Stimulated activated CD4-positive, alpha-beta T cell treated with anti-CD3 and anti-CD28 coated beads, Interleukin-1b, Interleukin-23, amount 100 ng/mL, for 24 hours (primary cell): ENCODE results near the gene TRAPPC3L.

Experiments used
- DNase-seq, 4 experiments: peaks; one replicate each; pipeline ENCODE4 v3.0.0-alpha.2; 2020; ENCODE audit warnings: low read depth in 4 of 4, low spot score in 1 of 4

TRAPPC3L gene

DNA sequence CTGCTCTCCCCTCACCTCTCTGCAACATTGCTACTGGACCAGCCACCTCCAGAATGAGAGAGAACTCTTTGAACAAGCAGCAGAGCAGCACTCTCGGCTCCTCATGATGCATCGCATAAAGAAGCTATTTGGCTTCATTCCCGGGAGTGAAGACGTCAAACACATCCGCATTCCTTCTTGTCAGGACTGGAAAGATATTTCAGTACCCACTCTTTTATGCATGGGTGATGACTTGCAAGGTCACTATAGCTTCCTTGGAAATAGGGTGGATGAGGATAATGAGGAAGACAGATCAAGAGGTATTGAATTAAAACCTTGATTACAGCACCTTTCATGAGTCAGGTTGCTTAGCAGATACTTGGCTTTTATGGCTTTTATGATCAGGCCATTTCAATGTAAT lies 12.4 kb upstream of the TRAPPC3L start:
- no peak for DNase-seq

DNA sequence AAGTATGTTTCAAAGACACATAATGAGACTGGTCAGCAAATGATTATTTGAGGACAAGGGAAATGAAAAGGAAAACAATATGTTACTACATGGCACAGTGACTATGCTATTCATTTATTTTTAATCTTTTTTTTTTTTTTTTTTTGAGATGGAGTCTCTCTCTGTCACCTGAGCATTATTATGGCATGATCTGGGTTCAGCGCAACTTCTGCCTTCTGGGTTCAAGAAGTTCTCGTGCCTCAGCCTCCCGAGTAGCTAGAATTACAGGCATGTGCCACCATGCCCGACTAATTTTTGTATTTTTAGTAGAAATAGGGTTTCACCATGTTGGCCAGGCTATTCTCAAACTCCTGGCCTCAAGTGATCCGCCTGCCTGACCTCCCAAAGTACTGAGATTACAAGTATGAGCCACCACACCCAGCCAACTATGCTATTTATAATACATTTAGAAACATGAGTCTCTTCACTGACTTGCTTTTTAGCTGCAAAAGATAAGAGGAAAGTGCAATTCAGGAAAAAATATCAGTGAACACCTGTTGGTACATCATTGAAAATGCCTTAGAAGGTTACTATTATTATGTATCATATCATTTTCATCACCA lies 11.4 kb upstream of the TRAPPC3L start:
- DNase-seq: no peak

DNA sequence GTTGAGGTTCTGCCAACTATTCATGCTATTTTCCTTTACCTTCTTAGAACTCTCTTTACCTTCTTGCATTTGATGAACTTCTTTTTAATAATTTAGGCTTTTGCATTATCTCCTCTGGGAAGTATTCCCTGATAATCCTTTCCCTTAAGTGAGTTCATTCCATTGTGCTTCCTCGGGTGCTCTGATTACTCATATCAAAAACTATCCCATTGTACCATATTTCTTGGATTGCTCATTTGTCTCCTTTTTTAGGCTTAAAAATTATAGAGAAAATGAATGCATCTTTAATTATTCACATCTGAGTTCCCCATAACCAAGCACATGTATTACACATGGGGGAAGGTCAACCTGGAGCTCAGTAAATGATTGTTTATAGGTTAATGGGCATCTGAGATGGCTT lies 10.6 kb upstream of the TRAPPC3L start:
- DNase-seq: no peak

GRCh38 chr6:116553451-116553850 lies 8.0 kb upstream of the TRAPPC3L start, which contains the start of gene CALHM4:
Gene CALHM4, plus strand, starts transcription at chr6:116553751. Its CDS starts 43 bp downstream, at chr6:116553794.
- no peak for DNase-seq

GRCh38 chr6:116550796-116551195 lies 5.3 kb upstream of the TRAPPC3L start:
- DNase-seq: no peak

- no peak for DNase-seq
Measured at GRCh38 chr6:116547358-116547757, 1.9 kb upstream of the TRAPPC3L start.

GRCh38 chr6:116543149-116543548 lies 2.3 kb downstream of the TRAPPC3L start:
- no peak for DNase-seq

- no peak for DNase-seq
Measured at GRCh38 chr6:116542426-116542825, 3.1 kb downstream of the TRAPPC3L start.

DNA sequence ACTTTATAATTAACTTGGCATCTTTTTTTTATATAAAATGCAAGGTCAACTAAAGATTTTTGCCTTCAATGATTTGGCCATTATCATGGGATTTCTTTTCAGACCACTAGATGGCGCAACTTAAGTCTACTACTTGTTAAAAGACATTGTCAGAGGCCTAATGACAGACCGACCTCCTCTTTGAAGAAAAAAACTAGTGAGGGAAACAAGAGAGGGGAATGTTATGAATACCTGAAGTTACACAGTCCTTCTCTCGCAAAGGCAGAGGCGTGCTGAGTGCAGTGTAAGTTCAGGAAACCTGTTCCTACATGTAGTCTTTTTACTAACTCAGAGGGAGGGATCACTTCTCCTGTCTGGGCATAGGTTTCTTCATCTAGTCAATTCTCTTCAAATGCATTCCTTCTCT lies 9.3 kb downstream of the TRAPPC3L start:
- peak in 1 of 4 experiments; percentile 2 for DNase-seq

DNA sequence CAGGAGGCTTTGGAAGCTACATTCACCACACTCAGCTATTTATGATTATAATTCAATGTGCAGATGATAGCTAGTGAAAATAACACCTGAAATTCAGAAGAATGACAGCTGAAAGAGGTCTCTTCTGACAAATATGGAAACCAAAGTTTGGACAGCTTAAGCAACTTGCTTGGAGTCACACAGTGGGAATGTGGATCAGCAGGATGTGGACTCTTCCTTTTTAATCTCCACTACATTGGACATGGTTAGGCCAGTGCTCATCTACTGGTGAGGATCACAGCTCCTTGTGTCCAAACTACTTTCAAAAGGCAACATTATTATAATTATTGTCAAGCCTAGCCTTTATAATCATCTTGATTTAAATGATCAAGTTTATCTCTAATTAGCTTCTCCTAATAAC lies 10.4 kb downstream of the TRAPPC3L start:
- no peak for DNase-seq

DNA sequence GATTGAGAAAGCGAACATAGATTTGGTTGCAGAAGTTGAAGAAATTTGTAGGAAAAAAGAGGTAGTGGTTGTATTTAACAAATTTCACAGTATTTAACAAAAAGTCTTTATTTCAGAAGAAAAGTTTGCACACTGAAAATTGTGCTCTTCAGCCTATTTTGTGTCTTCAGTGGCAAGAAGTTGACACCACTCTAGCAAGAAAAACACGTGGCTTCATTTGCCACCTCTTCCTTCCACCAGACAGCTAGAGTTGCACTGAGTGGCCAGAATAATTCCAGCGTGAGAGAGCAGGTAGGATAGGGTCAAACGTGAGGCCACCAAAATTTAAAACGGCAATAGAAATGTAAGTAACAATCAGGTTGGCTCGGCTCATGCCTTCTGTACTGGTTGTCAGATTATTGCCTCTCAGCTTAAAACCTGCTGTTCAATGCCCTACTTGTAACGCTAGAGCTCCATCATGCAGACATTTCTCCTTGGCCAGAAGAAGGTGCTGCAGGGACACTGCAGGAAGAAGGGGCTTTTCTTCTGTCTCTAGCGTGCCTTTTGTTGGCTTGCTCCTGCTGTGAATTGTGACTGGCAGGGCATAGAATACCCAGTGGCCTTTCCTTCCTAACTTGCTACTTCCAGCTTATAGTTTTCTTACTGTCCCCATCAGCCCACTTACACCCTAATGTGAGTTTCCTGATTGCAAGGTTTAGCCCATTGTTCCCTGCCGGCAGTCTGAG lies 12.1 kb downstream of the TRAPPC3L start:
- no peak for DNase-seq

GRCh38 chr6:116531675-116532570 lies 13.6 kb downstream of the TRAPPC3L start:
- DNase-seq: peak; percentile 18 to 39 (median 25)

DNA sequence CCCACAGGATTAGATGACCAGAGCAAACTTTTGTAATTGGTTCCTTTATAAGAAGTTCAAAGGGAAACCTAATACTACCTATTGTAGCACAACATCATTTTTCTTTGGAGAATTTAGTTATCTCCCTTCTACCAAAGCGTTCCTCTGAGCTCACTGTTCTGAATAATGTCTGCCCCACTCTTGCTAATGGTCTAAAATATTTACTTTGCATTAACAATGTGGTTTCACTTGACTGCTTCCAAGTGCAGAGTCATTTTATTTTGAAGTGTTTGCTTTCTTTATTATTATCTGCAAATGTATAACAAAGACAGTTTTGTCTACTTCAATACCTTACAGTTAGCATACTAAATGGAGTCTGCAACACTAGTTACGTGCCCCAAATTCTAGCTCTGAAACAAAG lies 15.0 kb downstream of the TRAPPC3L start:
- no peak for DNase-seq

- DNase-seq: no peak
Measured at GRCh38 chr6:116529466-116530290, 15.8 kb downstream of the TRAPPC3L start.

- DNase-seq: no peak
Measured at GRCh38 chr6:116528780-116529179, 16.7 kb downstream of the TRAPPC3L start.

GRCh38 chr6:116528133-116528532 lies 17.4 kb downstream of the TRAPPC3L start:
- DNase-seq: no peak

DNA sequence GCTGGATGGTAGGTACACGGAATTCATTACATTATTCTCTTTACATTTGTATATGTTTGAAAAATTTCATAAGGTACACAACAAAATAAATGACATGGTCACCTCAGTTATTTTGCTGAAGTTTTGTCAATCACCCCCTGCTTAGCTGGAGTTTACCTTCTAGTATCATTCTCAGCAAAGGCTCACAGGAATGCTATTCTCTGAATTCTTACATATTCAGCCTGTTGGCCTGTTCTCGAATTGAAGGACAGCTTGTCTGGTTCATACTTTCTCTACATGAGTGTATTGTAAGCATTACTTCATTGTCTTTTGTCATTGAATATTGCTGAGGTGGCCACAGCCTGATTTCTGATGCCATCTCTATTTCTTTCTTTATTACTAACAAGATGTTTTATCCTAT lies 21.2 kb downstream of the TRAPPC3L start:
- DNase-seq: no peak

GRCh38 chr6:116522896-116523295 lies 22.6 kb downstream of the TRAPPC3L start:
- no peak for DNase-seq

- no peak for DNase-seq
Measured at GRCh38 chr6:116518621-116519368, 26.7 kb downstream of the TRAPPC3L start.

GRCh38 chr6:116515141-116515540 lies 30.3 kb downstream of the TRAPPC3L start:
- no peak for DNase-seq
